Activated CD4-positive, alpha-beta T cell treated with anti-CD3 and anti-CD28 coated beads, Interleukin-2, amount 10 ng/mL, durations not matched to agents 24 days and 14 days (primary cell): ENCODE results near the gene MAGIX. TPM values are rescaled to one million over a fixed set of nuclear protein-coding genes. Genes with fewer than 3 reads are reported as not detected.
"Not testable (repeated sequence)": the region's sequence is repeated elsewhere in the genome, so short reads cannot be mapped to it uniquely, and the experiment has no call there.

Source experiments
- DNase-seq: peaks from one replicate; pipeline ENCODE4 v3.0.0; 2022
- H3K27ac Mint-ChIP-seq: one replicate; pipeline ENCODE4 v1.8.0; 2022; ENCODE audit warnings: mild to moderate bottlenecking, mixed read lengths
- H3K27me3 Mint-ChIP-seq: one replicate; pipeline ENCODE4 v1.8.0; 2022; ENCODE audit warnings: mixed read lengths
- H3K36me3 Mint-ChIP-seq: one replicate; pipeline ENCODE4 v1.8.0; 2022; ENCODE audit warnings: low read depth, mild to moderate bottlenecking, mixed read lengths
- H3K4me1 Mint-ChIP-seq: one replicate; pipeline ENCODE4 v1.8.0; 2021; ENCODE audit warnings: mixed read lengths
- H3K4me3 Mint-ChIP-seq: one replicate; pipeline ENCODE4 v1.8.0; 2022; ENCODE audit warnings: mild to moderate bottlenecking, moderate library complexity, mixed read lengths
- H3K9me3 Mint-ChIP-seq: one replicate; pipeline ENCODE4 v1.8.0; 2021; ENCODE audit warnings: mixed read lengths
- intact Hi-C: fragments of 100-400 bp; cut with micrococcal nuclease; formaldehyde crosslinking; loops from one replicate; pipeline ENCODE4 v1.15.1; 2023
- total RNA-seq: library from RNA; stranded (reverse); gene quantifications from 2 replicates; pipeline ENCODE4 v1.2.3, GENCODE V29; 2022

MAGIX gene
- 0.96 and 1.1 TPM in 2 replicates for total RNA-seq

- Mint-ChIP-seq H3K27me3 (peaks cover 2% of the 10 kb centered on the region), H3K27ac (peak within 1 kb of the TSS; percentile 48), H3K9me3 (no peaks in the 10 kb centered on the region), H3K36me3 (no peaks in the 10 kb centered on the region), H3K4me3 (peak within 1 kb of the TSS; percentile 87), H3K4me1 (peaks cover 23% of the 10 kb centered on the region)
- intact Hi-C loops = loop anchor here (10.0 kb wide), 2 partner anchors 58 to 358 kb away; partner anchors contain the start of gene HDAC6
- DNase-seq = no peak
Observed at GRCh38 chrX:49162620-49163019, at the start of gene MAGIX. MAGIX (plus strand) TSS chrX:49162758; CDS start chrX:49162890, 132 bp downstream.

- Mint-ChIP-seq H3K9me3 (no peaks in the 10 kb centered on the region), H3K27ac (no peak overlapping the region), H3K4me1 (peaks cover 20% of the 10 kb centered on the region), H3K4me3 (peak overlapping the region; percentile 88), H3K36me3 (peaks cover 41% of the 10 kb centered on the region), H3K27me3 (no peaks in the 10 kb centered on the region)
- no peak for DNase-seq
- intact Hi-C loops = no loop called here
Observed at GRCh38 chrX:49116076-49116475, 46.5 kb upstream of the MAGIX start.

- H3K4me1 Mint-ChIP-seq = peaks cover 22% of the 10 kb centered on the region
- H3K27ac Mint-ChIP-seq = no peak overlapping the region
- H3K27me3 Mint-ChIP-seq = no peaks in the 10 kb centered on the region
- H3K36me3 Mint-ChIP-seq = peaks cover 45% of the 10 kb centered on the region
- no peak for DNase-seq
- no peaks in the 10 kb centered on the region for H3K9me3 Mint-ChIP-seq
- peak overlapping the region; percentile 88 for H3K4me3 Mint-ChIP-seq
- intact Hi-C loops = no loop called here
Observed at GRCh38 chrX:49116716-49117115, 45.8 kb upstream of the MAGIX start.

GRCh38 chrX:49117581-49117980, 45.0 kb upstream of the MAGIX start:
- H3K9me3 Mint-ChIP-seq = no peaks in the 10 kb centered on the region
- peaks cover 24% of the 10 kb centered on the region for H3K4me1 Mint-ChIP-seq
- DNase-seq = peak; percentile 57
- intact Hi-C loops = no loop called here
- peak overlapping the region; percentile 88 for H3K4me3 Mint-ChIP-seq
- H3K27me3 Mint-ChIP-seq = no peaks in the 10 kb centered on the region
- peaks cover 43% of the 10 kb centered on the region for H3K36me3 Mint-ChIP-seq
- H3K27ac Mint-ChIP-seq = peak overlapping the region; percentile 78

GRCh38 chrX:49120091-49120490, 42.5 kb upstream of the MAGIX start:
- Mint-ChIP-seq H3K27ac (peak overlapping the region; percentile 42), H3K4me3 (no peak overlapping the region), H3K36me3 (peaks cover 45% of the 10 kb centered on the region), H3K4me1 (peaks cover 28% of the 10 kb centered on the region), H3K27me3 (no peaks in the 10 kb centered on the region), H3K9me3 (no peaks in the 10 kb centered on the region)
- intact Hi-C loops = no loop called here
- DNase-seq = peak; percentile 54

- intact Hi-C loops = no loop called here
- H3K4me3 Mint-ChIP-seq = peak overlapping the region; percentile 96
- no peaks in the 10 kb centered on the region for H3K9me3 Mint-ChIP-seq
- no peak for DNase-seq
- peaks cover 27% of the 10 kb centered on the region for H3K36me3 Mint-ChIP-seq
- no peaks in the 10 kb centered on the region for H3K27me3 Mint-ChIP-seq
- H3K27ac Mint-ChIP-seq = peak overlapping the region; percentile 96
- H3K4me1 Mint-ChIP-seq = peaks cover 17% of the 10 kb centered on the region
Observed at GRCh38 chrX:49122499-49122898, 40.1 kb upstream of the MAGIX start.

GRCh38 chrX:49127742-49128258, 34.8 kb upstream of the MAGIX start:
- H3K4me3 Mint-ChIP-seq, H3K9me3 Mint-ChIP-seq, DNase-seq, H3K27ac Mint-ChIP-seq, H3K4me1 Mint-ChIP-seq, H3K27me3 Mint-ChIP-seq, intact Hi-C loops, H3K36me3 Mint-ChIP-seq: not testable (repeated sequence)

- DNase-seq = no peak
- Mint-ChIP-seq H3K36me3 (no peaks in the 10 kb centered on the region), H3K27ac (no peak overlapping the region), H3K4me3 (no peak overlapping the region), H3K9me3 (no peaks in the 10 kb centered on the region), H3K4me1 (no peaks in the 10 kb centered on the region), H3K27me3 (no peaks in the 10 kb centered on the region)
- intact Hi-C loops = no loop called here
Observed at GRCh38 chrX:49129427-49129826, 33.1 kb upstream of the MAGIX start.

GRCh38 chrX:49132275-49132674, 30.3 kb upstream of the MAGIX start:
- H3K27me3 Mint-ChIP-seq, H3K27ac Mint-ChIP-seq, H3K9me3 Mint-ChIP-seq, H3K4me3 Mint-ChIP-seq, H3K36me3 Mint-ChIP-seq, H3K4me1 Mint-ChIP-seq, DNase-seq, intact Hi-C loops: not testable (repeated sequence)

GRCh38 chrX:49133759-49134158, 28.8 kb upstream of the MAGIX start:
- intact Hi-C loops = no loop called here
- no peaks in the 10 kb centered on the region for H3K27me3 Mint-ChIP-seq
- no peak overlapping the region for H3K4me3 Mint-ChIP-seq
- DNase-seq = no peak
- H3K4me1 Mint-ChIP-seq = peaks cover 2% of the 10 kb centered on the region
- H3K27ac Mint-ChIP-seq = no peak overlapping the region
- H3K36me3 Mint-ChIP-seq = peaks cover 2% of the 10 kb centered on the region
- no peaks in the 10 kb centered on the region for H3K9me3 Mint-ChIP-seq

GRCh38 chrX:49137492-49137891, 25.1 kb upstream of the MAGIX start:
- no peak overlapping the region for H3K27ac Mint-ChIP-seq
- no peak overlapping the region for H3K4me3 Mint-ChIP-seq
- DNase-seq = no peak
- intact Hi-C loops = no loop called here
- H3K36me3 Mint-ChIP-seq = peaks cover 11% of the 10 kb centered on the region
- H3K4me1 Mint-ChIP-seq = peaks cover 2% of the 10 kb centered on the region
- H3K27me3 Mint-ChIP-seq = no peaks in the 10 kb centered on the region
- no peaks in the 10 kb centered on the region for H3K9me3 Mint-ChIP-seq

- Mint-ChIP-seq H3K27ac (no peak overlapping the region), H3K4me1 (peaks cover 2% of the 10 kb centered on the region), H3K4me3 (no peak overlapping the region), H3K36me3 (peaks cover 11% of the 10 kb centered on the region), H3K9me3 (no peaks in the 10 kb centered on the region), H3K27me3 (no peaks in the 10 kb centered on the region)
- no peak for DNase-seq
- intact Hi-C loops = no loop called here
Observed at GRCh38 chrX:49139713-49140112, 22.8 kb upstream of the MAGIX start.

GRCh38 chrX:49142264-49142663, 20.3 kb upstream of the MAGIX start:
- H3K4me1 Mint-ChIP-seq, intact Hi-C loops, H3K4me3 Mint-ChIP-seq: not testable (repeated sequence)

GRCh38 chrX:49143154-49143553, 19.4 kb upstream of the MAGIX start:
- H3K27me3 Mint-ChIP-seq, H3K4me3 Mint-ChIP-seq, H3K4me1 Mint-ChIP-seq, H3K36me3 Mint-ChIP-seq, H3K27ac Mint-ChIP-seq, intact Hi-C loops, H3K9me3 Mint-ChIP-seq, DNase-seq: not testable (repeated sequence)

More at GRCh38 chrX:49142264-49142663, 20.3 kb upstream of the MAGIX start:
- DNase-seq, H3K9me3 Mint-ChIP-seq, H3K27ac Mint-ChIP-seq, H3K27me3 Mint-ChIP-seq, H3K36me3 Mint-ChIP-seq: not testable (repeated sequence)

GRCh38 chrX:49147282-49147681, 15.3 kb upstream of the MAGIX start:
- no peak overlapping the region for H3K4me3 Mint-ChIP-seq
- no peaks in the 10 kb centered on the region for H3K36me3 Mint-ChIP-seq
- H3K27me3 Mint-ChIP-seq = no peaks in the 10 kb centered on the region
- H3K9me3 Mint-ChIP-seq = no peaks in the 10 kb centered on the region
- H3K27ac Mint-ChIP-seq = no peak overlapping the region
- DNase-seq = no peak
- H3K4me1 Mint-ChIP-seq = no peaks in the 10 kb centered on the region
- intact Hi-C loops = no loop called here
